ENCODE results near the gene TNFAIP8L1. TPM values are rescaled to one million over a fixed set of nuclear protein-coding genes. Genes with fewer than 3 reads are reported as not detected.

The TNFAIP8L1 gene
- polyA plus RNA-seq, 12 donors = 8.5 to 370 (median 11.2) TPM

- DNase-seq = no peak
Measured at GRCh38 chr19:4645718-4646117, 6.4 kb downstream of the TNFAIP8L1 start.

GRCh38 chr19:4647676-4648644, 8.6 kb downstream of the TNFAIP8L1 start:
- peak; percentile 62 for DNase-seq

GRCh38 chr19:4649392-4650047, 10.2 kb downstream of the TNFAIP8L1 start:
- no peak for DNase-seq

GRCh38 chr19:4650159-4650558, 10.8 kb downstream of the TNFAIP8L1 start:
- no peak for DNase-seq

- no peak for DNase-seq
Measured at GRCh38 chr19:4652075-4652474, 12.8 kb downstream of the TNFAIP8L1 start.

- no peak for DNase-seq
Measured at GRCh38 chr19:4653793-4654436, 14.6 kb downstream of the TNFAIP8L1 start.

GRCh38 chr19:4654437-4655361, 15.4 kb downstream of the TNFAIP8L1 start:
- no peak for DNase-seq

- no peak for DNase-seq
Measured at GRCh38 chr19:4656102-4656501, 16.8 kb downstream of the TNFAIP8L1 start.

- DNase-seq = no peak
Measured at GRCh38 chr19:4657262-4657661, 17.9 kb downstream of the TNFAIP8L1 start.

- no peak for DNase-seq
Measured at GRCh38 chr19:4657835-4658234, 18.5 kb downstream of the TNFAIP8L1 start.

GRCh38 chr19:4660181-4660791, 21.0 kb downstream of the TNFAIP8L1 start:
- DNase-seq = no peak

- no peak for DNase-seq
Measured at GRCh38 chr19:4660993-4661392, 21.7 kb downstream of the TNFAIP8L1 start.

- no peak for DNase-seq
Measured at GRCh38 chr19:4662020-4662695, 22.8 kb downstream of the TNFAIP8L1 start.

- no peak for DNase-seq
Measured at GRCh38 chr19:4662812-4663211, 23.5 kb downstream of the TNFAIP8L1 start.

- no peak for DNase-seq
Measured at GRCh38 chr19:4664642-4665041, 25.3 kb downstream of the TNFAIP8L1 start.

GRCh38 chr19:4669723-4670480, 30.6 kb downstream of the TNFAIP8L1 start, which contains the start of gene MYDGF:
Gene MYDGF, minus strand, starts transcription at chr19:4670342. Its CDS starts 8 bp downstream, at chr19:4670334.
- DNase-seq = peak; percentile 89

GRCh38 chr19:4671185-4671851, 32.0 kb downstream of the TNFAIP8L1 start:
- no peak for DNase-seq

- DNase-seq = no peak
Measured at GRCh38 chr19:4673216-4673615, 33.9 kb downstream of the TNFAIP8L1 start.

- DNase-seq = no peak
Measured at GRCh38 chr19:4673726-4674125, 34.4 kb downstream of the TNFAIP8L1 start.
